ENCODE results near the gene STYK1. TPM values are rescaled to one million over a fixed set of nuclear protein-coding genes. Genes with fewer than 3 reads are reported as not detected.

Gene STYK1
- total and polyA plus RNA-seq, 11 donors = 0.01 to 0.21 TPM; not detected in 9

DNA sequence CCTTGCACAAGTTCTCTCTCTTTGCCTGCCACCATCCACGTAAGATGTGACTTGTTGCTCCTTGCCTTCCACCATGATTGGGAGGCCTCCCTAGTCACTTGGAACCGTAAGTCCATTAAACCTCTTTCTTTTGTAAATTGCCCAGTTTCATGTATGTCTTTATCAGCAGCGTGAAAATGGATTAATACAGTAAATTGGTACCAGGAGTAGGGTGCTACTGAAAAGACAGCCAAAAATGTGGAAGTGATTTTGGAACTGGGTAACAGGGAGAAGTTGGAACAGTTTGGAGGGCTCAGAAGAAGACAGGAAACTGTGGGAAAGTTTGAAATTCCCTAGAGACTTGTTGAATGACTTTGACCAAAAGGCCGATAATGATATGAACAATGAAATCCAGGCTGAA is 27.9 kb downstream of the STYK1 start:
- intact Hi-C loops (cut with DNase I) = no loop called here
- Histone ChIP-seq H3K36me3 (no peaks in the 10 kb centered on the region), H3K4me1 (no peaks in the 10 kb centered on the region), H3K27me3 (no peaks in the 10 kb centered on the region), H3K9me3 (peaks cover 0 to 27% (median 14%) of the 10 kb centered on the region in 12 donors), H3K4me3 (no peak overlapping the region), H3K27ac (no peak overlapping the region)
- DNase-seq (no peak), ATAC-seq (no peak)
- 43 to 52% (median 46%) methylated on average over 4 of the region's 4 CpGs for WGBS, 4 donors
- TF ChIP-seq POLR2A (IDR thresholded peaks at IDR 0.05) = no peak
- TF ChIP-seq, protein P1, sequence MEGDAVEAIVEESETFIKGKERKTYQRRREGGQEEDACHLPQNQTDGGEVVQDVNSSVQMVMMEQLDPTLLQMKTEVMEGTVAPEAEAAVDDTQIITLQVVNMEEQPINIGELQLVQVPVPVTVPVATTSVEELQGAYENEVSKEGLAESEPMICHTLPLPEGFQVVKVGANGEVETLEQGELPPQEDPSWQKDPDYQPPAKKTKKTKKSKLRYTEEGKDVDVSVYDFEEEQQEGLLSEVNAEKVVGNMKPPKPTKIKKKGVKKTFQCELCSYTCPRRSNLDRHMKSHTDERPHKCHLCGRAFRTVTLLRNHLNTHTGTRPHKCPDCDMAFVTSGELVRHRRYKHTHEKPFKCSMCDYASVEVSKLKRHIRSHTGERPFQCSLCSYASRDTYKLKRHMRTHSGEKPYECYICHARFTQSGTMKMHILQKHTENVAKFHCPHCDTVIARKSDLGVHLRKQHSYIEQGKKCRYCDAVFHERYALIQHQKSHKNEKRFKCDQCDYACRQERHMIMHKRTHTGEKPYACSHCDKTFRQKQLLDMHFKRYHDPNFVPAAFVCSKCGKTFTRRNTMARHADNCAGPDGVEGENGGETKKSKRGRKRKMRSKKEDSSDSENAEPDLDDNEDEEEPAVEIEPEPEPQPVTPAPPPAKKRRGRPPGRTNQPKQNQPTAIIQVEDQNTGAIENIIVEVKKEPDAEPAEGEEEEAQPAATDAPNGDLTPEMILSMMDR (IDR thresholded peaks at IDR 0.05) = no peak

DNA sequence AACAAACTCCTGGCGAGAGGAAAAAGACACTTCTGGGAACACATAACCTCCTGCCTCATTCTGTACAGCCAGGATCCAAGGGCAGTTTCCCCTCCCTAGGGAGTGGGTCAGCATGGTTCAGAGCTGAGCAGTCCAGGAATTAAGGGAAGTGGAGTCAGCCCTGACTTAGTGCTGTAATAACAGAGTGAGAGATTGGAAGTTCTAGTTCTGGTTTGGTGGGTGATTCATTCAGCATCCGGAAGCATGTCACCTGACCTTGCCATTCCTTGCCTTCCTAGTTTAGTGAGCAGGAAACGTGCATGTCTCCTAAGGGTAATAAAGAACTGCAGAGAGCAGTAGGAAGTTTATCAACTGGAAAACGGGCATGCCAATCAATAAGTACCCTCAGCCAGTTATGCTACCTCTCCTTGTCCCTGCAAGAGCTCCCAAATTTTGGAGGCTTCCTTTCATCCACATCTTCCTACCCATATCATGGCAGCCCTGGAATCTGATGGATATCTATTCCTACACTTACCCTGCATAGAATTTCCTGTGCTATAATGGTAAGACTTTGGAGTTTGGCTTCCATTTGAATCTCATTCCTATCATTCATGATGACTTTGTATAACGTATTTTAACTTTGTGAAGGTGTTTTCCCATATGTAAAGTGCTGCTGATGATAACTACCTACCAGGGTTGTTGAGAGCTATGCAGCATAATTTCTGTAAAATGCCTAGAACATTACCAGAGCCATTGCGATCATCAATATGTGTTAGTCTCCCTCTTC is 31.9 kb downstream of the STYK1 start:
- no peak for TF ChIP-seq POLR2A (IDR thresholded peaks at IDR 0.05)
- TF ChIP-seq, protein P1 (IDR thresholded peaks at IDR 0.05) = no peak
- WGBS, 4 donors = 50 to 66% (median 62%) methylated on average over 6 of the region's 6 CpGs
- DNase-seq (no peak), ATAC-seq (peak in 2 of 4 donors; percentile 65 to 78)
- Histone ChIP-seq H3K9me3 (peaks cover 0 to 25% (median 13%) of the 10 kb centered on the region in 12 donors), H3K36me3 (no peaks in the 10 kb centered on the region), H3K27me3 (peaks cover 0 to 7% (median 0%) of the 10 kb centered on the region in 9 donors), H3K4me3 (no peak overlapping the region), H3K27ac (no peak overlapping the region), H3K4me1 (no peaks in the 10 kb centered on the region)
- intact Hi-C loops (cut with DNase I) = no loop called here

DNA sequence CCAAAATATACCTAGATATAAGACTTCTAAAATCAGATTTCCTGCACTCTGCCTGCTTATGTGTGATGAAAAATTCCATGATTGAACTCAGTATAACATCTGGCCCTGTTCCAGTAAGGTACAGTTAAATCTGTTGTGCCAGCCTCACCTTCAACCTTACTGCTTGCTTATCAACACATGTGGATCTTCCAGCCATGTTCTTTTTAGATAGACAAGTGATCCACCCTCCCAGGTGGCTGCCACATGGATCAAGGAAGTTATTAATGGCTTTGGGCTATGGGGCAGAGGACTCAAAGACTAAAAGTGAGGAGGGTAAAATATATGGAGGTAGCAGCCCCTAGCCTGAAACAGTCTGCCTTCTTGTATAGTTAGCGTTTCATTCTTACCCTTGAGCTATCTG is 35.1 kb downstream of the STYK1 start:
- Histone ChIP-seq H3K4me1 (no peaks in the 10 kb centered on the region), H3K4me3 (no peak overlapping the region), H3K36me3 (no peaks in the 10 kb centered on the region), H3K27ac (no peak overlapping the region), H3K27me3 (peaks cover 0 to 7% (median 0%) of the 10 kb centered on the region in 9 donors), H3K9me3 (no peaks in the 10 kb centered on the region)
- no peak for ATAC-seq
- intact Hi-C loops (cut with DNase I) = no loop called here
- DNase-seq = no peak
- WGBS, 4 donors = 81 to 96% (median 90%) methylated on average over 1 of the region's 1 CpG
- TF ChIP-seq, protein P1 (IDR thresholded peaks at IDR 0.05) = no peak
- no peak for TF ChIP-seq POLR2A (IDR thresholded peaks at IDR 0.05)

DNA sequence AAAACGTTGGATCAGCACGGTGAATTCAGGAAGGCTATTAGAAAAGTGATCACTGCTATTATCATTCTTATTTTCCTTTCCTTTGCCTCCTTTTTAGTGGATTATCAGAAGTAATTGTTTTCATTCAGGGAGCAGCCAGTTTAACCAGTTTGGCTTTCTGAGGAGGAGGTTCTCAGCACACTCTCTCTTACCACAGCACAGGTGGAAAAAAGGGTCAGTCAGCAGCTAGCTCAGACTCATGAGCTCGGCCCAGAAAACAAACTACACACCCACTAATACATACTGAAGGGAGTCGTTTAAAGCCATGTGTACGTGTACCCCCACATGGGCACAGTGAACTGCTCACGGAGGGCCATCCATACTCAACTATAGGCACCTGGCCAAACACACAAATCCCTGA is 37.2 kb downstream of the STYK1 start:
- H3K27ac ChIP-seq = no peak overlapping the region
- intact Hi-C loops (cut with DNase I) = no loop called here
- peaks cover 0 to 7% (median 0%) of the 10 kb centered on the region in 9 donors for H3K27me3 ChIP-seq
- H3K36me3 ChIP-seq = no peaks in the 10 kb centered on the region
- no peaks in the 10 kb centered on the region for H3K9me3 ChIP-seq
- DNase-seq (no peak), ATAC-seq (no peak)
- no peak for TF ChIP-seq POLR2A (IDR thresholded peaks at IDR 0.05)
- TF ChIP-seq, protein P1 (IDR thresholded peaks at IDR 0.05) = no peak
- H3K4me1 ChIP-seq = no peaks in the 10 kb centered on the region
- no peak overlapping the region for H3K4me3 ChIP-seq
- WGBS, 4 donors = 59 to 65% (median 62%) methylated on average over 6 of the region's 6 CpGs

All from heart left ventricle (tissue), 16 donors.